ENCODE measurements around the gene CBX2.

Gene CBX2

GRCh38 chr17:79830763-79831264 lies 52.9 kb downstream of the CBX2 start:
- DNase-seq (ENCODE audit: low read depth), result no peak

DNA sequence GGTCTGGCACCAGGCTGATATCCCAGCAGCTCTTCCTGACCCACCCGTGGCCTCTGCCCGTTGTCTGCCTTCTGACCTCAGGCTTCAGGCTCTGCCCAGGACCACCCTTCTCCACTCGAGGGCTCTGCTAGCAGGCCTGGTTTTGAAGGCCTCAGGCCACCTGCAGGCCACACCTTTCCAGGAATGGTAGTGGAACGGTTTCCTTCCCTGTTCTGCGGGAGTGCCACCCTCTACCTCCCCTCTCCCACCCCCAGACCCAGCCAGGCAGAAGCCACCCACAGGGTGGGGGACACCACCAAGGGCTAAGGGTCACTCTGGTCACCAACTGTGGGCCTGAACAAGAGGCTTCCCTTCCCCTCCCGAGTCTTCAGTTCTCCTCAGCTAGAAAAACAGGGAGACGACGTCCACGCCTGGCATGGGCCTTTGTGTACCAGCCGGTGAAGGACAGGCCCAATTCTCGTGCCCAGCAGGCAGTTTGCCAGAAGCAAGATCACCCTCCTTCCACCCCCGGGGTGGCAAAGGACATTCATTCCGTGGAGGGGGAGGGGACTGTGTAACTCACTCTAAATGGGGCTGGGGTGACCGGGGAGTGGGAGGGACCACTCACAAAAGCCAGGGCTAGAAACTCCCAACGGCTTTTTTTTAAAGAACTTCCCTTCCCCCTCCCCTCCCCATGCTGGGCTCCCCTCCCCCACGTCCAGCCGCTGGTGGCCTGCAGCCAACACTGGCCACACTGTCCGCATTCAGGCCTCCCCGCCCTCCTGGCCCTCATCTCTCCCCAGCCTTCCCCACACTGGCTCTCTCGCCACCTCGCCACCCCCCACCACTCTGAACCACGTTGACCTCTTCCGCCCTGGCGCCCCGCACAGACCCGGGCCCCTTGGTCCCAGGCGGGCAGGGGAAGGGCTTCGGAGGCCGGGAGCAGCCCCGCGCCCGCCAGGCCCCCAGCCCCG lies 53.6 kb downstream of the CBX2 start:
- no peak for DNase-seq (ENCODE audit: low read depth)

GRCh38 chr17:79832218-79833109 lies 54.5 kb downstream of the CBX2 start:
- no peak for DNase-seq (ENCODE audit: low read depth)

DNA sequence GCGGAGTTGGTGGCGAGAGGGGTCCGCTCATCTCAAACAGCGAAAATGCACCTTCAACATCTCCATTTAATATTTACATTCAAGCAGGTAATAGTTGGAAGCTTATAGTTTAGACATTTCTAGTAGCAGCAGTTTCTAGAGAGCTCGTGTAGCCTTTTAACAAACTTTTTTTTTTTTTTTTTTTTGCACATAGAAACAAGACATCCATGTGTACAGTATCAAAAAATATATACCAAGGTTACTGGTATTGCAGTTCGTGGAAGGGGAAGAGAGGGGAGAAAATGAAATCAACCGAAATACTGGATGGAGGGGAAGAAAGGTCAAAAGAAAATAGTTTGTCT lies 55.1 kb downstream of the CBX2 start:
- no peak for DNase-seq (ENCODE audit: low read depth)

GRCh38 chr17:79833744-79834564 lies 56.0 kb downstream of the CBX2 start:
- no peak for DNase-seq (ENCODE audit: low read depth)

GRCh38 chr17:79834565-79835469 lies 56.9 kb downstream of the CBX2 start:
- DNase-seq (ENCODE audit: low read depth), result no peak

GRCh38 chr17:79835470-79835899 lies 57.5 kb downstream of the CBX2 start:
- DNase-seq (ENCODE audit: low read depth), result no peak

DNA sequence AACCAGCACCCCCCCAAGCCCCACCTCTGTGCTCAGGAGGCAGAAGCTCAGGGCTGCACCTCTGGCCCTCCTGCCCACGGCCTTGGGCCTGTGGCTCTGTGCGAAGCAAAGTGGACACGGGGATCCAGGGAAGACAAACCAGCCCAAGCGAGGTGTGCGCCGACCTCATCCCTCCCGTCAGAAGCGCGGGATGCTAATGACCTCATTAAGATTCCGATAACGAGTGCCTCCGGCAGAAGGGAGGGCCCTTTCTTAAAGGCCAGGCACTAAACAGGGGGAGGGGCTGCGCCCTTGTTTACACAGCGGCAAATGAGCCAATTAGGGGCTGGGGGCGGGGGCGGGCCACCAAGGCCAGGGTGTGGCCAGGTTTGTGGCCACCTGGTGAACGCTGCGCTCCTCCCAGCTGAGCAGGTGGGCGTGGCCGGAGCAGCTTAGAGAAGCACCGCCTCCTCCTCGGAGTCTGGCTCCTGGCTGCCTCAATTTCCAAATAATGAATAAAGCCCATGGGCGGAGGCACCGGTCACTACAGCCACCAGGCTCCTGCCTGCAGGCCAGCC lies 58.1 kb downstream of the CBX2 start:
- DNase-seq (ENCODE audit: low read depth), result no peak

- DNase-seq (ENCODE audit: low read depth), result no peak
Observed at GRCh38 chr17:79836510-79836971, 58.6 kb downstream of the CBX2 start.

- DNase-seq (ENCODE audit: low read depth), result no peak
Observed at GRCh38 chr17:79836972-79837887, 59.3 kb downstream of the CBX2 start.

Data from fibroblast of the conjunctiva (primary cell).